Stimulated activated CD8-positive, alpha-beta memory T cell treated with anti-CD3 and anti-CD28 coated beads, Interleukin-12 subunit alpha, Interleukin-12 subunit beta, amount 100 ng/mL, for 24 hours (primary cell): ENCODE results near the gene ANO3.
"Not testable (repeated sequence)": the region's sequence is repeated elsewhere in the genome, so short reads cannot be mapped to it uniquely, and the experiment has no call there.

Source experiments
- DNase-seq: peaks from one replicate; pipeline ENCODE4 v3.0.0-alpha.2; 2020; ENCODE audit errors: extremely low read depth

Gene ANO3

DNA sequence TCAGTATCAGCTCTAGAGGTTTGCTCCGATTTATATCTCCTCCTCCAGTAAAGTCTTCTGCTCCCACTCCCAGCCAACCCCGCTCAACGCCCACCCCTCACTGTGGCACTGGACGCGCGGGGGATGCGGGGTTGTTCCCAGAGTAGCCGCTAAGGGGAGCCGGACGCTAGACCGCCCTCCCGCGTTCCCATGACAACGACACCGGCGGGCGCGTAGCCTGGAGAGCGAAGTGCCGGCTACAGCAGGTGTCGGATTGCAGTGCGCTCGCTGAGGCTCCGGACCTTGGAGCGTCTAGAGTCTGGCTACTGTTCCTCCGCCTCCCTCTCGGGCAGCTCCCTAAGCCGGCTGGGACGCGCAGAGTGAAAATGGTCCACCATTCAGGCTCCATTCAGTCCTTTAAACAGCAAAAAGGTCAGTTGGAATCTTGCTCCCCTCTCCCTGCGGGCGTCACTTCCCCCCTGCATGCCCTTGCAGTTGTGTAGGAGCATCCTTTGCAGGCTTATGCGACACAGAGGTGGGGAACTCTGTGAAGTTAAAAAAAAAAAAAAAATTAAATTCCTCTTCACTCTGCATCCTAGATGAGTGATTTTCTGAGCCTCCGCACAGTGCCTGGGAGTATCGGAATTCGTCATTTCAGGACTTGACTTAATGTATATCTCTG lies at the start of gene ANO3:
Gene ANO3, plus strand, starts transcription at position 220 of the 661 bp plus-strand sequence. Its CDS starts 146 bp downstream, at position 366.
- DNase-seq, result no peak

DNA sequence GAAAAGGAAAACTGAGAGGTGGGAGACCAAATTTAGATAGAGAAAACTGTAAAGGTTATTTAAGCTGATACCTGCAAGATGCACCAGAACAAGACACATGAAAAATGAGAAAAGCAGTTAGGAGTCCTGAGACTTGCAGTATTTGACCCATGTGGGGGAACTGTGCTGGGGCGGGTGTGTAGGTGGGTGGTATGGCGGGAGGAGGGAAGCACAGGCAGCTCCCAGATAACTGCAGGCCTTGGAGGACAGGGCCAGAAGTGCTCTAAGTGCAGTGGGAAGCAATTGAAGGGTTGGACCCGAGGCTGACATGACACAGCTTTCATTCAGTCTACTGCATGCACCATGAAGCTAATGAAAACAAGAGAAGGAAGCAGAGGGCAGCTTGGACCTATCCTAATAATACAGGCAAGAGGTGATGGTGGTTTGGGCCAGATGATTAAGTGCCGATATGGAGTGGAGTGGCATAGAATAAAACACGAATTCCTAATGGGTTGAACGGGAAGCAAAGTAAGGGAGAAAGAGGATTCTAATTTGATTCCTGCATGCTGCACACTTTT lies 48.0 kb upstream of the ANO3 start:
- DNase-seq, result no peak

DNA sequence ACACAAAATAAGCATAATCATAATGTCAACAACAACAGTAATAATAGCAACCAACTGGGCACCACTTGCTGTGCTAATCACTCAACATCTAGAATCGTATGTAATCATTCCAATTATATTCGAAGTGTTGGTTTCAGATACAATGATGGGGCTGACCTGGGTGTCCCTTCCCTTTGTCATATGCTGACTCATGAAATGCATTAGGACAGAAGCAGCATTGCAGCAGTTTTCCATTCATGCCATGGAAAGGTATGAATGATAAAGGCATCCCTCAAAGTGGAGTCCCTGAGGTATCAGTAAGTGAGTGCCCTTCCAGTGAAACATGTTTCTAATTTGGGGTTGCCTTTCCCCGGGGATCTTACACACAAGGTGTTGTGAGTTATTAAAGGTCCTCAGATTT lies 46.3 kb upstream of the ANO3 start:
- no peak for DNase-seq

DNA sequence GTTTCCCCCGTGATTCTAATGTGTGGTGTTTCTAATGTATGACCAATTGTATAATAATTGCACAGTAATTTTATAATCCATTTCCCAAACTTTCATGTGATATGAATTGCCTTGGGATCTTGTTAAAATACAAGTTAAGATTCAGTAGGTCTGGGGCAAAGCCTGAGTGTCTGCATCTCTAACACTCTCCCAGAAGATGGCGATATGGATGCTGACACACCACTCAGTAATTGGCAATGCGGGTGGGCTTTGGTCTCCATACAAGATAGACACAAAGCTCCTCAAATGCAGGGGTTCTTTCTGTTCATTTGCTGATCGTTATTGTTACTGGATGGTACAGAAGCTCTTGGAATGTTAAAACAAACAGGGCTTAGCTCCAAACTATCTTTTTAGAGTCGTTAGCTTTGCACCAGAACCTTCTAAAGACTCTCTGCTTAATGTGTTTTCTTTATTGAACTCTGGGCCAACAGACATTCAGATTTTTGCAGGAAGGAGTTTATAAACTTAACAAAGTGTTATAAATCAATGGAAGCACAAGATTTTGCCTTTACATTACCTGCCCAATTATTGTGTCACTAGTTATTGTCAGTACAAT lies 45.4 kb upstream of the ANO3 start:
- no peak for DNase-seq

DNA sequence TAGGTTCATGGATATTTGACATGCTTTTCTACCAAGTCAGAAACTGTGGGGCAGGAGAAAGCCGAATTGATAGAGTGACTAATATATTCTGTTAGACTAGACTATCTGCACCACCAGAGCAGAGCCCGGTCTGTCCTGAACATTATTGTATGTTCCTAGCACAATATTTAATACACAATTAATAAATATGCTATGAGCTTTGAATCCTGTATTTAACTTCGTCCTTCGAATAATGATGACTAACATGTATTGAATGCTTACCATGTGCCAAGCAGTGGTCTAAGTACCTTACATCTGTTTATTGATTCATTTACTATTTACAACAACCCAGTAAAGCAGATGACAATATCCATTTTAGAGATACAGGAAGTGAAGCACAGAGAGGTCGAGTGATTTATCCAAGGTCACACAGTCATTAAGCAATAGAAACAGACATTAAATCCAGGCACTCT lies 44.8 kb upstream of the ANO3 start:
- no peak for DNase-seq

- no peak for DNase-seq
Measured at GRCh38 chr11:26297189-26297975, 34.5 kb upstream of the ANO3 start.

GRCh38 chr11:26316372-26316771 lies 15.6 kb upstream of the ANO3 start:
- DNase-seq, result not testable (repeated sequence)

- no peak for DNase-seq
Measured at GRCh38 chr11:26319906-26320305, 12.0 kb upstream of the ANO3 start.

- DNase-seq, result no peak
Measured at GRCh38 chr11:26321516-26321915, 10.4 kb upstream of the ANO3 start.

- DNase-seq, result no peak
Measured at GRCh38 chr11:26322335-26323067, 9.4 kb upstream of the ANO3 start.

DNA sequence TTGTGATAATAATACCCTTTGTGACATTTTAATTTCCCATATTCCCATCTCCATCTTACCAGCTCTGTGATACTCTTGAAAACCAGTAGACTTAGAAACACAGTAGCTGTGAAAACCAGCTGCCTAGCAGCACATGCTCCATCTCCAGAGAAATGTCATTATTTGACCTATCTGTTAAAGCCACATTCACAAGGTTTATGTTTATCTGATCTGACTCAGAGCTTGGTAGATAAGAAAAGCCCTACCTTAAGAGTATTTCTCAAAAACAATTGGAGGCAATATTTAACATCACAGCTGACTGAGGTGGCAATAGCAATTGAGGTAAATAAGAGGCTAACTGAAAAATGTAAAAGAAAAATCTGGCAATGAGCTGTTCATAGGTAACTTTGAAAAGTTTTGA lies 8.1 kb upstream of the ANO3 start:
- no peak for DNase-seq

- DNase-seq, result no peak
Measured at GRCh38 chr11:26324270-26324669, 7.7 kb upstream of the ANO3 start.

DNA sequence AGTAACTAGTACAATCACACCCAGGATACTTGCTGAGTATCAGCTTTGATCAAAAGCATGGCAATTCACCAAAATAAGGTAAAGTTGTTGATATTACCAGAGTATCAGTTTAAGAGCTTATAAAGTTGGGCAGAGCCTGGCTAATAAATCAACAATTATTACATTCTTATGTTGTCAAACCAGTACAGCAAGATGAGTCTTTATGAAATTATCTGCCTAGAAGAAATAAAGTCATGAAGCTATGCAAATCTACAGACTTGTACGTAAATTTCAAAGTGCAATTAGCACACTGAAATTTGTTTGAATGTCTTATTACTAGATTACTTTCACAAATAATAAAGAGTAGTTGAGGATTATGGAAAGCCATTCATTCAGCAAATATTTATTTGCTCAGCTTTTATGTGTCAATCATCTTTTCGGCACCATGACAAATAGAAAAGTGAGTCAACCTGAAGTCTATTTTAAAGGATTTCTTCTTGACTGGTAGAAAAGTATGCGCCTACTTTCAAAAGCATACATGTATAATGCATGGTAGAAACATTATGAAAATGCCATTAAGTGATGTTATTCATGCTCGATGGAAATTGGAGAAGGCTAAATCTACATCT lies 5.0 kb upstream of the ANO3 start:
- DNase-seq, result no peak

DNA sequence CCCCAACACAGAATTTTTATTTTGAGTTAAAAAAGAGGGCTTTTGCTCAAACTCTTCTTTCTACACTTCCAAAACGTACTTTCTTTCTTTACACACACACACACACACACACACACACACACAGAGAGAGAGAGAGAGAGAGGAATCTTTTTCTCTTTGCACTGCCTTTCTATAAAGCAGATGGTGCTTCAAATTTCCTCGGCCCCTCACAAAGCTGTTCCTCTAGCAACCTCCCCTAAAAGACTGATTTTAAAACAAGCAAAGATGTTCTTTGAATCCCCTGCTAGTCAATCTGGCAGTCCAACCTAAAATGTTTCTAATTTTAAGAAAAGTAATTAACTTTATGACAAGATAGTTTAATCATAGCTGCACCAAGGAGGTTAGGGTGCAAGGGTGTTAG lies 2.7 kb upstream of the ANO3 start:
- no peak for DNase-seq

GRCh38 chr11:26330262-26330661 lies 1.7 kb upstream of the ANO3 start:
- DNase-seq, result no peak

GRCh38 chr11:26332572-26332915 lies 614 bp downstream of the ANO3 start:
- no peak for DNase-seq

- no peak for DNase-seq
Measured at GRCh38 chr11:26333906-26334305, 2.0 kb downstream of the ANO3 start.

DNA sequence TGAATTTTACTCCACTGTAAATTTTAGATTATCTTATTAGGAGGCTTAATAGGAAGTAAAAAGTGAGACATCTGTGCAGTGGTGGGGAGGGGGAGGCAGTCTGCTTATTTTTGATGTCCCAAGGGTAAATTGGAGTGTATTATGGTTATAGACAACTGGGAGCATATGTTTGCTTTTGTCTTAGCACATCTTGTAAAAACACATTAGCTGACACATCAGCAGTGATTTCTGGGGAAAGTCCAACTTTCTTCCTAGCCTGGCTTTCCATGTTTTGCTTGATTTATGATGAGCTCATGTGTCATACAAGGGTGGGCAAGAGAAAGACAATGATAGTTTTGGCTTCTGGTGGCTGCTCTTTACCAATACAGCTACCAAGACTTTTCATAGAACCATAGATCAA lies 4.0 kb downstream of the ANO3 start:
- no peak for DNase-seq

GRCh38 chr11:26344647-26345046 lies 12.7 kb downstream of the ANO3 start:
- DNase-seq, result no peak

- no peak for DNase-seq
Measured at GRCh38 chr11:26348776-26349175, 16.8 kb downstream of the ANO3 start.

DNA sequence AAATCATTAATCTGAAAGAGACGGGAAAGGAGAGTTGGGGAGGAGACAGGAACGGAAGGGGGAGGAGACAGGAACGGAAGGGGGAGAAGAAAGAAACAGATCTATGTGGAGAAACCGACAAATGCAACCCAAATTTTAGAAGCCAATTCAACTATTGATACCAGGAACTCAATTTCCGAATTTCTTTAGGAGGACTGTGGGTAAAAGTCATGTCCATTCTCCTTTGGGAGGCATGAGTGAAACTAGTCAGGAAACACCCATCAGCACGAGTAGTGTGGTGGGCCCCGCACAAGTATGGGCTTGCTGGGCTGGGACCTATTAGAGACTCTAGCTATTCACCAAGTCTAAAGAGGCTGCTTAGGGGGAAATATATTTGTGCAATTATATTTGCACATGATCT lies 18.1 kb downstream of the ANO3 start:
- no peak for DNase-seq

- no peak for DNase-seq
Measured at GRCh38 chr11:26353010-26353409, 21.1 kb downstream of the ANO3 start.
